SK-N-SH (cell line): ENCODE results near the gene ARRDC2. TPM values are rescaled to one million over a fixed set of nuclear protein-coding genes. Genes with fewer than 3 reads are reported as not detected.

Experiments
- CTCF ChIA-PET: fragments of 300-600, 350-600 bp; formaldehyde crosslinking; extraction: SDS; loops from one replicate; lab custom pipeline; 2021; lab: Yijun Ruan, JAX
- POLR2A ChIA-PET: fragments of 350-600 bp; sonication (Branson Sonifier 250); formaldehyde crosslinking; extraction: SDS; loops from one replicate; lab custom pipeline; 2020; ENCODE audit warnings: antibody characterized with exemption, inconsistent platforms; lab: Yijun Ruan, JAX
- DNase-seq: peaks from one replicate; pipeline ENCODE4 v3.0.0; 2012
- H2AFZ ChIP-seq: fragments of 200-600 bp; sonication (generic); 2 replicates; pipeline ENCODE4 v1.8.1; 2016; ENCODE audit warnings: antibody characterized with exemption, mild to moderate bottlenecking, low read depth
- H3F3A ChIP-seq: fragments of 200-600 bp; sonication (generic); replicated peaks from 2 replicates; pipeline ENCODE3; 2016; ENCODE audit warnings: antibody characterized with exemption, mild to moderate bottlenecking; ENCODE audit not compliant: insufficient read depth
- H3K27ac ChIP-seq, 2 experiments: fragments of 200-500 bp in 1 of 2; fragments of 200-600 bp in 1 of 2; sonication (Bioruptor generic) in 1 of 2; sonication (generic), shearing (Covaris generic) in 1 of 2; 2 replicates each; pipeline versions ENCODE4 v1.5.1 to v1.6.1; 2014 to 2016; ENCODE audit warnings: low read depth in 2 of 2, inconsistent platforms in 1 of 2, low read length in 1 of 2, mild to moderate bottlenecking in 1 of 2, mixed read lengths in 1 of 2
- H3K27me3 ChIP-seq: fragments of 200-600 bp; sonication (generic), shearing (Covaris generic); 2 replicates; pipeline ENCODE4 v1.6.1; 2016; ENCODE audit warnings: mixed run types; ENCODE audit not compliant: insufficient read depth
- H3K36me3 ChIP-seq, 2 experiments: fragments of 200-500 bp in 1 of 2; fragments of 200-600 bp in 1 of 2; sonication (Bioruptor generic) in 1 of 2; sonication (generic) in 1 of 2; replicated peaks in 1 of 2; 2 replicates each; pipeline versions ENCODE3 to v1.5.1; 2014 to 2016; ENCODE audit warnings: low read length in 1 of 2, mild to moderate bottlenecking in 1 of 2; ENCODE audit not compliant: insufficient read depth in 2 of 2, control insufficient read depth in 1 of 2
- H3K4me1 ChIP-seq, 2 experiments: fragments of 200-500 bp in 1 of 2; fragments of 200-600 bp in 1 of 2; sonication (Bioruptor generic) in 1 of 2; sonication (generic), shearing (Covaris generic) in 1 of 2; 2 replicates each; pipeline versions ENCODE4 v1.5.1 to v1.6.1; 2014 to 2016; ENCODE audit warnings: low read depth in 1 of 2, low read length in 1 of 2, mixed run types in 1 of 2; ENCODE audit not compliant: insufficient read depth in 2 of 2, control insufficient read depth in 1 of 2
- H3K4me2 ChIP-seq: fragments of 200-600 bp; sonication (generic), shearing (Covaris generic); 2 replicates; pipeline ENCODE4 v1.6.1; 2017; ENCODE audit warnings: mixed run types
- H3K4me3 ChIP-seq, 2 experiments: fragments of 200-500 bp in 1 of 2; fragments of 200-600 bp in 1 of 2; sonication (Bioruptor generic) in 1 of 2; sonication (generic), shearing (Covaris generic) in 1 of 2; 2 replicates each; pipeline versions ENCODE4 v1.5.1 to v1.8.1; 2014 to 2016; ENCODE audit warnings: low read depth in 2 of 2, inconsistent platforms in 1 of 2, low read length in 1 of 2, mild to moderate bottlenecking in 1 of 2, mixed read lengths in 1 of 2, moderate library complexity in 1 of 2
- H3K79me2 ChIP-seq: fragments of 200-600 bp; sonication (generic); 2 replicates; pipeline ENCODE4 v1.8.1; 2017; ENCODE audit warnings: mild to moderate bottlenecking; ENCODE audit not compliant: insufficient read depth
- H3K9ac ChIP-seq: fragments of 200-600 bp; sonication (generic); 2 replicates; pipeline ENCODE4 v1.6.1; 2017; ENCODE audit warnings: mixed run types
- H3K9me2 ChIP-seq: fragments of 200-600 bp; sonication (generic); 2 replicates; pipeline ENCODE4 v1.6.1; 2017; ENCODE audit warnings: mixed run types
- H3K9me3 ChIP-seq: fragments of 200-600 bp; sonication (generic); 2 replicates; pipeline ENCODE4 v1.6.1; 2017; ENCODE audit warnings: mixed run types, mild to moderate bottlenecking, moderate library complexity
- H4K20me1 ChIP-seq: fragments of 200-600 bp; sonication (generic); 2 replicates; pipeline ENCODE4 v1.6.1; 2017; ENCODE audit warnings: mild to moderate bottlenecking, mixed run types; ENCODE audit not compliant: insufficient read depth
- ELF1 ChIP-seq: IDR thresholded peaks from 2 replicates; pipeline ENCODE4 v1.4.0; 2012
- FOXM1 ChIP-seq: IDR thresholded peaks from 2 replicates; pipeline ENCODE4 v1.4.0; 2012; ENCODE audit warnings: low read depth, mild to moderate bottlenecking
- GABPA ChIP-seq: IDR thresholded peaks from 2 replicates; pipeline ENCODE4 v1.4.0; 2012; ENCODE audit warnings: low read depth, mild to moderate bottlenecking
- RCOR1 ChIP-seq: fragments of 150-350 bp; IDR thresholded peaks from 2 replicates; pipeline ENCODE4 v1.6.1; 2017; ENCODE audit warnings: antibody characterized with exemption, low read length
- SIN3A ChIP-seq: IDR thresholded peaks from 2 replicates; pipeline ENCODE4 v1.6.1; 2012; ENCODE audit warnings: low read depth, mild to moderate bottlenecking, low read length, moderate library complexity, borderline replicate concordance
- TAF1 ChIP-seq: IDR thresholded peaks from 2 replicates; pipeline ENCODE4 v1.6.1; 2012; ENCODE audit warnings: low read depth, mild to moderate bottlenecking, low read length, moderate library complexity, borderline replicate concordance
- TEAD4 ChIP-seq: IDR thresholded peaks from 2 replicates; pipeline ENCODE4 v1.4.0; 2012; ENCODE audit warnings: mild to moderate bottlenecking, borderline replicate concordance; ENCODE audit not compliant: insufficient read depth
- WGBS: methylation state at CpG from one replicate; pipeline ENCODE4 v1.1.6; 2017; ENCODE audit warnings: low lambda C conversion rate; 5-methylcytosine and 5-hydroxymethylcytosine counted together
- polyA plus RNA-seq, 3 experiments: library from polyadenylated mRNA; depleted of rRNA; stranded (reverse); fragments of >200 nt; gene quantifications; 2 replicates each; pipeline ENCODE4 v1.2.3, GENCODE V29; 2012
- TF ChIP-seq, protein P1 (sequence below): IDR thresholded peaks from 2 replicates; pipeline ENCODE4 v1.6.1; 2012; ENCODE audit warnings: mild to moderate bottlenecking, low read depth, low read length, moderate library complexity
- TF ChIP-seq, protein P2 (sequence below): IDR thresholded peaks from 2 replicates; pipeline ENCODE4; 2012
- TF ChIP-seq, protein P3 (sequence below): IDR thresholded peaks from 2 replicates; pipeline ENCODE4 v1.4.0; 2012; ENCODE audit warnings: low read depth, borderline replicate concordance
- TF ChIP-seq, protein P4 (sequence below): fragments of 150-350 bp; IDR thresholded peaks from 2 replicates; pipeline ENCODE4 v1.6.1; 2016; ENCODE audit warnings: mild to moderate bottlenecking, low read depth, low read length
- TF ChIP-seq, protein P5 (sequence below): fragments of 200-600 bp; sonication (generic); IDR thresholded peaks from 2 replicates; pipeline ENCODE4 v1.6.1; 2017; ENCODE audit warnings: antibody characterized with exemption, mild to moderate bottlenecking, moderate library complexity

ARRDC2 gene
- polyA plus RNA-seq, 1 of the 3 experiments (the other 2 are of a cell fraction) = 5.5 TPM

DNA sequence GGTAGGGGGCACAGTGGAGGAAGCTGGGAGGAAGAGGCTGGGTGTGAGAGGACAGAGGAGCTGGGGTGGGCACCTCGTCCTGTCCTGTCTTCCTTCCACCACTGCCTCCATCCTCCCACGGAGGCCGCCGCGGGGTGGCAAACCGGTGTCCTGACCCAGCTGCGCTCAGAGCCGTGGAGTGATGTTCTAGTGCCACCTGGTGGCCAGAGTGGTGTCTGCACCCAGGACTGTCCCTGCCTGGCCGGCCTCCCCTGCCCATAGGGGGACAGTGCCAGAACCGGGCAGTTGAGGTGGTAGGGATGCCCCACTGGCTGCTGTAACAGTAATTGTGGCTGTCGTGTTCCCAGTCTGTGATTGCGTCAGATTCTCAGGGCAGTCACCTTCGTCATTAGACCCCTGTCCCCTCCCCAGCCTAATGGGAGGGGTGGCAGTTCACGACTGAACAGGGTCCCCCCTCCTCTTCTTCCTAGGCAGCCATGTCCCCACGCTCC lies 11.1 kb upstream of the ARRDC2 start (continued):
- TF ChIP-seq, protein P1, sequence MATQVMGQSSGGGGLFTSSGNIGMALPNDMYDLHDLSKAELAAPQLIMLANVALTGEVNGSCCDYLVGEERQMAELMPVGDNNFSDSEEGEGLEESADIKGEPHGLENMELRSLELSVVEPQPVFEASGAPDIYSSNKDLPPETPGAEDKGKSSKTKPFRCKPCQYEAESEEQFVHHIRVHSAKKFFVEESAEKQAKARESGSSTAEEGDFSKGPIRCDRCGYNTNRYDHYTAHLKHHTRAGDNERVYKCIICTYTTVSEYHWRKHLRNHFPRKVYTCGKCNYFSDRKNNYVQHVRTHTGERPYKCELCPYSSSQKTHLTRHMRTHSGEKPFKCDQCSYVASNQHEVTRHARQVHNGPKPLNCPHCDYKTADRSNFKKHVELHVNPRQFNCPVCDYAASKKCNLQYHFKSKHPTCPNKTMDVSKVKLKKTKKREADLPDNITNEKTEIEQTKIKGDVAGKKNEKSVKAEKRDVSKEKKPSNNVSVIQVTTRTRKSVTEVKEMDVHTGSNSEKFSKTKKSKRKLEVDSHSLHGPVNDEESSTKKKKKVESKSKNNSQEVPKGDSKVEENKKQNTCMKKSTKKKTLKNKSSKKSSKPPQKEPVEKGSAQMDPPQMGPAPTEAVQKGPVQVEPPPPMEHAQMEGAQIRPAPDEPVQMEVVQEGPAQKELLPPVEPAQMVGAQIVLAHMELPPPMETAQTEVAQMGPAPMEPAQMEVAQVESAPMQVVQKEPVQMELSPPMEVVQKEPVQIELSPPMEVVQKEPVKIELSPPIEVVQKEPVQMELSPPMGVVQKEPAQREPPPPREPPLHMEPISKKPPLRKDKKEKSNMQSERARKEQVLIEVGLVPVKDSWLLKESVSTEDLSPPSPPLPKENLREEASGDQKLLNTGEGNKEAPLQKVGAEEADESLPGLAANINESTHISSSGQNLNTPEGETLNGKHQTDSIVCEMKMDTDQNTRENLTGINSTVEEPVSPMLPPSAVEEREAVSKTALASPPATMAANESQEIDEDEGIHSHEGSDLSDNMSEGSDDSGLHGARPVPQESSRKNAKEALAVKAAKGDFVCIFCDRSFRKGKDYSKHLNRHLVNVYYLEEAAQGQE = 0 out of 2 replicates have a peak, but pooled peaks have one; percentile 28
- TF ChIP-seq, protein P2, sequence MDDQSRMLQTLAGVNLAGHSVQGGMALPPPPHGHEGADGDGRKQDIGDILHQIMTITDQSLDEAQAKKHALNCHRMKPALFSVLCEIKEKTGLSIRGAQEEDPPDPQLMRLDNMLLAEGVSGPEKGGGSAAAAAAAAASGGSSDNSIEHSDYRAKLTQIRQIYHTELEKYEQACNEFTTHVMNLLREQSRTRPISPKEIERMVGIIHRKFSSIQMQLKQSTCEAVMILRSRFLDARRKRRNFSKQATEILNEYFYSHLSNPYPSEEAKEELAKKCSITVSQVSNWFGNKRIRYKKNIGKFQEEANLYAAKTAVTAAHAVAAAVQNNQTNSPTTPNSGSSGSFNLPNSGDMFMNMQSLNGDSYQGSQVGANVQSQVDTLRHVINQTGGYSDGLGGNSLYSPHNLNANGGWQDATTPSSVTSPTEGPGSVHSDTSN = no peak
- TF ChIP-seq TEAD4 (no peak), FOXM1 (no peak), GABPA (no peak)

DNA sequence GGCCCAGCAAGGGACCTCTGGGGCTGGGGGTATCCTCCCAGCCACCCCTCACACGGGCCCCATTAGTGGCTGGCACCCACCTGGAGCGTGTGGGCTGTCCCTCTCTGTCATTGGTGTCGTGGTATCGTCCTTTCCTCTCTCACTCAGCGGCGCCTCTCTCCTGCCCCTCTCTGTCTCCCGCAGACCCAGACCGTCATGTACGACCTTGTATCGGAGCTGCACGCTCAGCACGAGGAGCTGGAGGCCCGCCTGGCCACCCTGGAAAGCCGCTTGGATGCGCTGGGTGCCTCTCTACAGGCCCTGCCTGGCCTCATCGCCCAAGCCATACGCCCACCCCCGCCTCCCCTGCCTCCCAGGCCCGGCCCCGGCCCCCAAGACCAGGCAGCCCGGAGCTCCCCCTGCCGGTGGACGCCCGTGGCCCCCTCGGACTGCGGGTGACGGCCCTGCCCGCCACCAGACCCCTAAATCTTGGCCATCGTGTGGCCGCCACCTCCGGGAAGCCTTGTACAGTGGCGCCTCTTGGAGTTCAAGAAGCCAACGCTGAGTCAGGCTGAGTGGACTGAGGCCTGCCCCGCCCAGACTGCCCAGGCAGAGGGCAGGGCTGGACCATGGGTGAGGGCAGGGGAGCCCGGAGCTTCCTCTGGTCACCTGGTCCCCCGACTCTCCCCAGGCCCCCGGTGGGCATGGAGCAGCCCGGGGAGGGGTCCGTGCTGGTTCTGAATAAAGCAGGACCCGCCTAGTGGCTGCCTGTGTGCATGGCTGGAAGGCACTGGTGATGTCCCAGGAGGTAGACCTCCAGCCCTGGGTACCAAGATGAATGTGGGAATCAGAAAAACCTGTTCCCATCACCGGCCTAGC lies 9.8 kb upstream of the ARRDC2 start:
- no peaks in the 10 kb centered on the region for H3K36me3 ChIP-seq
- H3K9me3 ChIP-seq = no peaks in the 10 kb centered on the region
- H3K79me2 ChIP-seq = peaks cover 9% of the 10 kb centered on the region; the same call in 1 of the 2 replicates
- WGBS = 72% methylated on average over 9 of the region's 41 CpGs
- ChIA-PET CTCF (interaction anchor here (1.1 to 16.7 kb wide), 15 partner anchors 10 to 153 kb away, joined by 3 to 464 read pairs (median 12); partner anchors contain the start of genes ARRDC2, CCDC124, KCNN1 and SLC5A5), POLR2A (interaction anchor here (2.5 kb wide), 1 partner anchor 60 kb away, joined by 6 read pairs; no protein-coding TSS in a partner anchor)
- no peaks in the 10 kb centered on the region for H4K20me1 ChIP-seq
- no peak overlapping the region for H3K9ac ChIP-seq
- peaks cover 3% of the 10 kb centered on the region for H3F3A ChIP-seq
- H2AFZ ChIP-seq = no peak overlapping the region
- H3K9me2 ChIP-seq = no peaks in the 10 kb centered on the region
- H3K27ac ChIP-seq = no peak overlapping the region
- H3K4me3 ChIP-seq = no peak overlapping the region
- peaks cover 0 to 4% of the 10 kb centered on the region in 2 experiments; a peak in 1 of 4 replicates for H3K4me1 ChIP-seq
- H3K27me3 ChIP-seq = no peaks in the 10 kb centered on the region
- H3K4me2 ChIP-seq = no peak overlapping the region
- no peak for DNase-seq
- TF ChIP-seq, protein P3, sequence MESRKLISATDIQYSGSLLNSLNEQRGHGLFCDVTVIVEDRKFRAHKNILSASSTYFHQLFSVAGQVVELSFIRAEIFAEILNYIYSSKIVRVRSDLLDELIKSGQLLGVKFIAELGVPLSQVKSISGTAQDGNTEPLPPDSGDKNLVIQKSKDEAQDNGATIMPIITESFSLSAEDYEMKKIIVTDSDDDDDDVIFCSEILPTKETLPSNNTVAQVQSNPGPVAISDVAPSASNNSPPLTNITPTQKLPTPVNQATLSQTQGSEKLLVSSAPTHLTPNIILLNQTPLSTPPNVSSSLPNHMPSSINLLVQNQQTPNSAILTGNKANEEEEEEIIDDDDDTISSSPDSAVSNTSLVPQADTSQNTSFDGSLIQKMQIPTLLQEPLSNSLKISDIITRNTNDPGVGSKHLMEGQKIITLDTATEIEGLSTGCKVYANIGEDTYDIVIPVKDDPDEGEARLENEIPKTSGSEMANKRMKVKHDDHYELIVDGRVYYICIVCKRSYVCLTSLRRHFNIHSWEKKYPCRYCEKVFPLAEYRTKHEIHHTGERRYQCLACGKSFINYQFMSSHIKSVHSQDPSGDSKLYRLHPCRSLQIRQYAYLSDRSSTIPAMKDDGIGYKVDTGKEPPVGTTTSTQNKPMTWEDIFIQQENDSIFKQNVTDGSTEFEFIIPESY = no peak
- TF ChIP-seq, protein P4, sequence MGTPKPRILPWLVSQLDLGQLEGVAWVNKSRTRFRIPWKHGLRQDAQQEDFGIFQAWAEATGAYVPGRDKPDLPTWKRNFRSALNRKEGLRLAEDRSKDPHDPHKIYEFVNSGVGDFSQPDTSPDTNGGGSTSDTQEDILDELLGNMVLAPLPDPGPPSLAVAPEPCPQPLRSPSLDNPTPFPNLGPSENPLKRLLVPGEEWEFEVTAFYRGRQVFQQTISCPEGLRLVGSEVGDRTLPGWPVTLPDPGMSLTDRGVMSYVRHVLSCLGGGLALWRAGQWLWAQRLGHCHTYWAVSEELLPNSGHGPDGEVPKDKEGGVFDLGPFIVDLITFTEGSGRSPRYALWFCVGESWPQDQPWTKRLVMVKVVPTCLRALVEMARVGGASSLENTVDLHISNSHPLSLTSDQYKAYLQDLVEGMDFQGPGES = no peak
- TF ChIP-seq RCOR1 = no peak
- TF ChIP-seq TAF1 = no peak
- TF ChIP-seq ELF1 = no peak
- no peak for TF ChIP-seq SIN3A
- TF ChIP-seq, protein P1 = no peak
- TF ChIP-seq, protein P5, sequence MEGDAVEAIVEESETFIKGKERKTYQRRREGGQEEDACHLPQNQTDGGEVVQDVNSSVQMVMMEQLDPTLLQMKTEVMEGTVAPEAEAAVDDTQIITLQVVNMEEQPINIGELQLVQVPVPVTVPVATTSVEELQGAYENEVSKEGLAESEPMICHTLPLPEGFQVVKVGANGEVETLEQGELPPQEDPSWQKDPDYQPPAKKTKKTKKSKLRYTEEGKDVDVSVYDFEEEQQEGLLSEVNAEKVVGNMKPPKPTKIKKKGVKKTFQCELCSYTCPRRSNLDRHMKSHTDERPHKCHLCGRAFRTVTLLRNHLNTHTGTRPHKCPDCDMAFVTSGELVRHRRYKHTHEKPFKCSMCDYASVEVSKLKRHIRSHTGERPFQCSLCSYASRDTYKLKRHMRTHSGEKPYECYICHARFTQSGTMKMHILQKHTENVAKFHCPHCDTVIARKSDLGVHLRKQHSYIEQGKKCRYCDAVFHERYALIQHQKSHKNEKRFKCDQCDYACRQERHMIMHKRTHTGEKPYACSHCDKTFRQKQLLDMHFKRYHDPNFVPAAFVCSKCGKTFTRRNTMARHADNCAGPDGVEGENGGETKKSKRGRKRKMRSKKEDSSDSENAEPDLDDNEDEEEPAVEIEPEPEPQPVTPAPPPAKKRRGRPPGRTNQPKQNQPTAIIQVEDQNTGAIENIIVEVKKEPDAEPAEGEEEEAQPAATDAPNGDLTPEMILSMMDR = no peak
- TF ChIP-seq FOXM1 = no peak
- TF ChIP-seq GABPA = no peak
